SK-N-SH treated with all-trans-retinoic acid at 6 μM for 48 hours (cell line): ENCODE results near the gene POLK.

ENCODE experiments used
- ARNTL ChIP-seq: fragments of 450-650 bp; formaldehyde crosslinking; IDR thresholded peaks from 2 replicates; pipeline ENCODE4 v1.5.0; 2020; ENCODE audit warnings: low read depth, mild to moderate bottlenecking, moderate library complexity, borderline replicate concordance
- BACH2 ChIP-seq: fragments of 250-450 bp; sonication (Bioruptor Pico); IDR thresholded peaks from 2 replicates; pipeline ENCODE4 v1.9.0; 2021; ENCODE audit warnings: mild to moderate bottlenecking, borderline replicate concordance
- CSDC2 ChIP-seq: fragments of 250-450 bp; sonication (Bioruptor Pico); IDR thresholded peaks from 2 replicates; pipeline ENCODE4 v1.5.0; 2020; ENCODE audit warnings: mild to moderate bottlenecking, moderate library complexity
- ESRRG ChIP-seq: fragments of 250-450 bp; sonication (Bioruptor Pico); IDR thresholded peaks from 2 replicates; pipeline ENCODE4 v1.6.1; 2021; ENCODE audit warnings: mild to moderate bottlenecking
- GLIS3 ChIP-seq: fragments of 250-450 bp; sonication (Bioruptor Pico); IDR thresholded peaks from 2 replicates; pipeline ENCODE4 v1.5.0; 2020; ENCODE audit warnings: mild to moderate bottlenecking, moderate library complexity
- POU6F1 ChIP-seq: fragments of 250-450 bp; sonication (Bioruptor Pico); IDR thresholded peaks from 2 replicates; pipeline ENCODE4 v1.8.0; 2021; ENCODE audit warnings: low read depth, mild to moderate bottlenecking, moderate library complexity, borderline replicate concordance
- RARB ChIP-seq: fragments of 250-450 bp; sonication (Bioruptor Pico); IDR thresholded peaks from 2 replicates; pipeline ENCODE4 v1.8.0; 2021; ENCODE audit warnings: mild to moderate bottlenecking, moderate library complexity
- SNAI2 ChIP-seq: fragments of 250-450 bp; sonication (Bioruptor Pico); IDR thresholded peaks from 2 replicates; pipeline ENCODE4 v1.5.0; 2020; ENCODE audit warnings: mild to moderate bottlenecking, moderate library complexity
- TOX ChIP-seq: fragments of 250-450 bp; sonication (Bioruptor Pico); IDR thresholded peaks from 2 replicates; pipeline ENCODE4 v1.8.0; 2021; ENCODE audit warnings: mild to moderate bottlenecking, moderate library complexity, borderline replicate concordance
- ZFP30 ChIP-seq: fragments of 450-650 bp; formaldehyde crosslinking; IDR thresholded peaks from 2 replicates; pipeline ENCODE4 v1.5.0; 2022; ENCODE audit warnings: mild to moderate bottlenecking, moderate library complexity
- ZNF565 ChIP-seq: fragments of 450-650 bp; formaldehyde crosslinking; conservative IDR thresholded peaks from 2 replicates; pipeline ENCODE4 v1.5.0; 2020; ENCODE audit warnings: low read depth, mild to moderate bottlenecking, moderate library complexity
- TF ChIP-seq, protein P1 (sequence below): fragments of 250-450 bp; sonication (Bioruptor Pico); IDR thresholded peaks from 2 replicates; pipeline ENCODE4 v1.8.0; 2020; ENCODE audit warnings: mild to moderate bottlenecking, moderate library complexity, borderline replicate concordance
- TF ChIP-seq, protein P2 (sequence below): fragments of 250-450 bp; sonication (Bioruptor Pico); IDR thresholded peaks from 2 replicates; pipeline ENCODE4 v1.5.1; 2020; ENCODE audit warnings: low read depth, mild to moderate bottlenecking, moderate library complexity

DNA sequence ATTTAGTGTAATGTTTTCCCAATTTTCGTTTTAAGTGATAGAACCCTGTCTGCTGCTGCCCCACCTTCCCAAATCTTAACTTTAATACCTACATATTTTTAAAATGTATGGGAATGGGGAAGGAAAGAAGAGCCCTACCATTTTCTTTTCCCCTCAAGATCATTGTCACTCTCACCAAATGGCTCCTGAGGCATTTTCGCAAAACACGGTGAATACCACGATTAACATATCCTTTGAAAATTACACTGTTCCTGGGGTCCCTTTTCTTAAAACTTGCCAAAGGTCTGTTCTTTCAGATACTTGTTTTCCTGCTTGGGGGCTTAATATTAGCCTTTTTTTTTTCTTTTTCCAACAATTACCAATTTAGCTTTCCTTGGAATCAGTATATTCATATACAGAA lies 36.3 kb upstream of the POLK start:
- TF ChIP-seq ESRRG (CRISPR knock-in tag) (no peak), ZFP30 (CRISPR knock-in tag) (no peak), POU6F1 (CRISPR knock-in tag) (no peak), RARB (no peak), ZNF565 (CRISPR knock-in tag) (no peak), TOX (CRISPR knock-in tag) (no peak), ARNTL (no peak), GLIS3 (CRISPR knock-in tag) (no peak), SNAI2 (CRISPR knock-in tag) (no peak), BACH2 (CRISPR knock-in tag) (no peak), CSDC2 (CRISPR knock-in tag) (no peak)
- TF ChIP-seq, protein P1, sequence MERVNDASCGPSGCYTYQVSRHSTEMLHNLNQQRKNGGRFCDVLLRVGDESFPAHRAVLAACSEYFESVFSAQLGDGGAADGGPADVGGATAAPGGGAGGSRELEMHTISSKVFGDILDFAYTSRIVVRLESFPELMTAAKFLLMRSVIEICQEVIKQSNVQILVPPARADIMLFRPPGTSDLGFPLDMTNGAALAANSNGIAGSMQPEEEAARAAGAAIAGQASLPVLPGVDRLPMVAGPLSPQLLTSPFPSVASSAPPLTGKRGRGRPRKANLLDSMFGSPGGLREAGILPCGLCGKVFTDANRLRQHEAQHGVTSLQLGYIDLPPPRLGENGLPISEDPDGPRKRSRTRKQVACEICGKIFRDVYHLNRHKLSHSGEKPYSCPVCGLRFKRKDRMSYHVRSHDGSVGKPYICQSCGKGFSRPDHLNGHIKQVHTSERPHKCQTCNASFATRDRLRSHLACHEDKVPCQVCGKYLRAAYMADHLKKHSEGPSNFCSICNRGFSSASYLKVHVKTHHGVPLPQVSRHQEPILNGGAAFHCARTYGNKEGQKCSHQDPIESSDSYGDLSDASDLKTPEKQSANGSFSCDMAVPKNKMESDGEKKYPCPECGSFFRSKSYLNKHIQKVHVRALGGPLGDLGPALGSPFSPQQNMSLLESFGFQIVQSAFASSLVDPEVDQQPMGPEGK (CRISPR knock-in tag), result no peak
- TF ChIP-seq, protein P2, sequence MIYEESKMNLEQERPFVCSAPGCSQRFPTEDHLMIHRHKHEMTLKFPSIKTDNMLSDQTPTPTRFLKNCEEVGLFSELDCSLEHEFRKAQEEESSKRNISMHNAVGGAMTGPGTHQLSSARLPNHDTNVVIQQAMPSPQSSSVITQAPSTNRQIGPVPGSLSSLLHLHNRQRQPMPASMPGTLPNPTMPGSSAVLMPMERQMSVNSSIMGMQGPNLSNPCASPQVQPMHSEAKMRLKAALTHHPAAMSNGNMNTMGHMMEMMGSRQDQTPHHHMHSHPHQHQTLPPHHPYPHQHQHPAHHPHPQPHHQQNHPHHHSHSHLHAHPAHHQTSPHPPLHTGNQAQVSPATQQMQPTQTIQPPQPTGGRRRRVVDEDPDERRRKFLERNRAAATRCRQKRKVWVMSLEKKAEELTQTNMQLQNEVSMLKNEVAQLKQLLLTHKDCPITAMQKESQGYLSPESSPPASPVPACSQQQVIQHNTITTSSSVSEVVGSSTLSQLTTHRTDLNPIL, result no peak
